Right renal cortex interstitium (tissue), 3 donors: ENCODE measurements around the gene TMC8. TPM values are rescaled to one million over a fixed set of nuclear protein-coding genes. Genes with fewer than 3 reads are reported as not detected.

Source experiments
- DNase-seq, 3 donors: peaks; one replicate each; pipeline ENCODE4 v3.0.0-alpha.2; 2013; ENCODE audit warnings: low read depth in 3 of 3, low spot score in 2 of 3
- polyA plus RNA-seq, 3 donors: library from polyadenylated mRNA; unstranded; fragments of 120-200 nt; gene quantifications; one replicate each; pipeline ENCODE4 v1.2.1, GENCODE V29; 2013; ENCODE audit not compliant: insufficient read length in 3 of 3

The TMC8 gene
- polyA plus RNA-seq, 3 donors = 0.97 to 1.7 (median 1.5) TPM

- no peak for DNase-seq
Observed at GRCh38 chr17:78122216-78122930, 8.2 kb upstream of the TMC8 start.

GRCh38 chr17:78122931-78123249 is 7.7 kb upstream of the TMC8 start:
- no peak for DNase-seq

- no peak for DNase-seq
Observed at GRCh38 chr17:78123258-78123929, 7.2 kb upstream of the TMC8 start.

GRCh38 chr17:78124081-78124835 is 6.3 kb upstream of the TMC8 start:
- no peak for DNase-seq

- DNase-seq = no peak
Observed at GRCh38 chr17:78124836-78125137, 5.8 kb upstream of the TMC8 start.

- DNase-seq = no peak
Observed at GRCh38 chr17:78125138-78125913, 5.2 kb upstream of the TMC8 start.

- DNase-seq = no peak
Observed at GRCh38 chr17:78125976-78126894, 4.3 kb upstream of the TMC8 start.

- DNase-seq = no peak
Observed at GRCh38 chr17:78126895-78127238, 3.7 kb upstream of the TMC8 start.

GRCh38 chr17:78127239-78127887 is 3.2 kb upstream of the TMC8 start:
- no peak for DNase-seq

GRCh38 chr17:78127888-78128550 is 2.6 kb upstream of the TMC8 start:
- no peak for DNase-seq

GRCh38 chr17:78128551-78129350 is 1.8 kb upstream of the TMC8 start, which contains the start of gene TMC6:
TSS of gene TMC6 (minus strand) at chr17:78128755. CDS start at chr17:78126832, 1,923 bp downstream.
- DNase-seq = no peak

GRCh38 chr17:78129351-78130089 is 1.1 kb upstream of the TMC8 start:
- DNase-seq = no peak

GRCh38 chr17:78130090-78130436 is 508 bp upstream of the TMC8 start:
- no peak for DNase-seq

- DNase-seq = no peak
Observed at GRCh38 chr17:78131172-78132083, 857 bp downstream of the TMC8 start.

- DNase-seq = no peak
Observed at GRCh38 chr17:78132084-78132676, 1.6 kb downstream of the TMC8 start.

- DNase-seq = no peak
Observed at GRCh38 chr17:78132767-78133178, 2.2 kb downstream of the TMC8 start.
